NCI-H345 treated with DMSO at 0.1 percent for 48 hours (cell line): ENCODE measurements around the gene SMNDC1.
"Not testable (repeated sequence)": the region's sequence is repeated elsewhere in the genome, so short reads cannot be mapped to it uniquely, and the experiment has no call there.

Experiments used
- DNase-seq: peaks from one replicate; lab custom pipeline; 2025; ENCODE audit not compliant: unreplicated experiment; lab: John Stamatoyannopoulos, UW

The SMNDC1 gene

GRCh38 chr10:110285501-110285900 is 19.2 kb downstream of the SMNDC1 start:
- peak; percentile 1 for DNase-seq

GRCh38 chr10:110284262-110284661 is 20.5 kb downstream of the SMNDC1 start:
- DNase-seq: no peak

- no peak for DNase-seq
Measured at GRCh38 chr10:110279407-110279986, 25.2 kb downstream of the SMNDC1 start.

- DNase-seq: no peak
Measured at GRCh38 chr10:110278562-110279406, 25.9 kb downstream of the SMNDC1 start.

GRCh38 chr10:110277591-110277990 is 27.1 kb downstream of the SMNDC1 start:
- no peak for DNase-seq

GRCh38 chr10:110276603-110277002 is 28.1 kb downstream of the SMNDC1 start:
- no peak for DNase-seq

GRCh38 chr10:110275128-110275729 is 29.5 kb downstream of the SMNDC1 start:
- no peak for DNase-seq

GRCh38 chr10:110274647-110275046 is 30.1 kb downstream of the SMNDC1 start:
- no peak for DNase-seq

GRCh38 chr10:110274072-110274627 is 30.6 kb downstream of the SMNDC1 start:
- DNase-seq: no peak

GRCh38 chr10:110273474-110273873 is 31.2 kb downstream of the SMNDC1 start:
- DNase-seq: no peak

- not testable (repeated sequence) for DNase-seq
Measured at GRCh38 chr10:110272995-110273394, 31.7 kb downstream of the SMNDC1 start.

GRCh38 chr10:110269374-110270318 is 35.1 kb downstream of the SMNDC1 start:
- DNase-seq: no peak

GRCh38 chr10:110268971-110269370 is 35.7 kb downstream of the SMNDC1 start:
- DNase-seq: no peak

- DNase-seq: no peak
Measured at GRCh38 chr10:110268442-110268841, 36.3 kb downstream of the SMNDC1 start.

GRCh38 chr10:110267276-110267675 is 37.4 kb downstream of the SMNDC1 start:
- no peak for DNase-seq

GRCh38 chr10:110265573-110266193 is 39.0 kb downstream of the SMNDC1 start:
- DNase-seq: no peak

GRCh38 chr10:110263164-110263563 is 41.6 kb downstream of the SMNDC1 start:
- no peak for DNase-seq

GRCh38 chr10:110260746-110261477 is 43.8 kb downstream of the SMNDC1 start:
- DNase-seq: no peak

GRCh38 chr10:110259317-110259716 is 45.4 kb downstream of the SMNDC1 start:
- no peak for DNase-seq

GRCh38 chr10:110258542-110258941 is 46.2 kb downstream of the SMNDC1 start:
- DNase-seq: no peak
